ENCODE measurements around the gene OR1D5. TPM values are rescaled to one million over a fixed set of nuclear protein-coding genes. Genes with fewer than 3 reads are reported as not detected.

The OR1D5 gene
- total RNA-seq, 2 donors from 2014 or later: not detected

DNA sequence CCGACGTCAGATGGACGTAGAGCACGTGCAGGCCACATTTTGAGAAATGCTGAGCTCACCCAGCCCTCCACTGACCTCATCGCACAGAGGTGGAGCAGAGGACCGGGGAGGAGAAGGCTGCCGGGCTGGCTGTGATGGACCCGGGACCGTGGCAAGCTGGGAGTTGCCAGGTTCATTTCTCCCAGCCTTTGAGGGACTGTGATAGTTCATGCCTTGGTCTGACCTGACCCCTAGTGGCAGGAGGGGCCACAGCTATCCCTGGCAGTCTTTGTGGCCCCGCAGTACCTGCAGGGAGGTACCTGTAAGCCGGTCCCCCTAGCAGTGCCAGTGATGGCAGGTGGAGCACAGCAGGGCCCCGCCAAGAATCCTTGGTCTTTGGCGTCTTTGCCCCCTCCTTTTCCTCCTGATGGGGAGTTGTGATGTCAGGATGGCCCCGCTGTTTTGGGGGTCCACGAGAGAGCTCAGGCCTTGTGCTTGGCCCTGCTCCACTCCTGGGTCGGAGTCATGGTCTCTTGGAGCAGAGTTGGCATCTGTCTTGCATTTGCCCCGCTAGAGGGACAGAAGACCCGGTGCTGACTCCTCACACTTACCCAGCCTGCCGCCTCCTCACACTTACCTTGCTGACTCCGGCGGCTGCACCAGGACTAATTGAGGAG is 50.4 kb downstream of the OR1D5 start:
- TF ChIP-seq, protein P1, sequence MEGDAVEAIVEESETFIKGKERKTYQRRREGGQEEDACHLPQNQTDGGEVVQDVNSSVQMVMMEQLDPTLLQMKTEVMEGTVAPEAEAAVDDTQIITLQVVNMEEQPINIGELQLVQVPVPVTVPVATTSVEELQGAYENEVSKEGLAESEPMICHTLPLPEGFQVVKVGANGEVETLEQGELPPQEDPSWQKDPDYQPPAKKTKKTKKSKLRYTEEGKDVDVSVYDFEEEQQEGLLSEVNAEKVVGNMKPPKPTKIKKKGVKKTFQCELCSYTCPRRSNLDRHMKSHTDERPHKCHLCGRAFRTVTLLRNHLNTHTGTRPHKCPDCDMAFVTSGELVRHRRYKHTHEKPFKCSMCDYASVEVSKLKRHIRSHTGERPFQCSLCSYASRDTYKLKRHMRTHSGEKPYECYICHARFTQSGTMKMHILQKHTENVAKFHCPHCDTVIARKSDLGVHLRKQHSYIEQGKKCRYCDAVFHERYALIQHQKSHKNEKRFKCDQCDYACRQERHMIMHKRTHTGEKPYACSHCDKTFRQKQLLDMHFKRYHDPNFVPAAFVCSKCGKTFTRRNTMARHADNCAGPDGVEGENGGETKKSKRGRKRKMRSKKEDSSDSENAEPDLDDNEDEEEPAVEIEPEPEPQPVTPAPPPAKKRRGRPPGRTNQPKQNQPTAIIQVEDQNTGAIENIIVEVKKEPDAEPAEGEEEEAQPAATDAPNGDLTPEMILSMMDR (conservative IDR thresholded peaks at IDR 0.05): peak; percentile 95
- peak; percentile 96 for DNase-seq
- H3K4me1 Mint-ChIP-seq: no peaks in the 10 kb centered on the region
- Histone ChIP-seq H3K4me3 (ENCODE audit: low read length) (no peak overlapping the region), H3K9ac (ENCODE audit: extremely low read depth, low read length, poor library complexity, severe bottlenecking) (no peak overlapping the region), H3K27ac (ENCODE audit: low read depth, low read length) (no peak overlapping the region), H3K9me3 (ENCODE audit: control insufficient read depth, low read length) (no peaks in the 10 kb centered on the region), H3K27me3 (ENCODE audit: control insufficient read depth, insufficient read depth, low read length, poor library complexity, severe bottlenecking) (no peaks in the 10 kb centered on the region), H3K36me3 (ENCODE audit: control insufficient read depth, insufficient read depth, low read length) (no peaks in the 10 kb centered on the region), H3K4me1 (ENCODE audit: control insufficient read depth, insufficient read depth, low read length) (no peaks in the 10 kb centered on the region)
- peaks cover 26% of the 10 kb centered on the region for H3K36me3 Mint-ChIP-seq (ENCODE audit: low read depth)
- H3K9me3 Mint-ChIP-seq: no peaks in the 10 kb centered on the region
- no peaks in the 10 kb centered on the region for H3K27me3 Mint-ChIP-seq (ENCODE audit: insufficient read depth)
- peak overlapping the region; percentile 35 for H3K27ac Mint-ChIP-seq
- 74 to 81% methylated on average over 9 to 21 of the region's 21 CpGs for WGBS, 2 experiments (ENCODE audit: insufficient coverage in 1 of 2, insufficient read length in 1 of 2)
- H3K4me3 Mint-ChIP-seq: no peak overlapping the region

Other genes with a start within 250 kb of the OR1D5 start
- not detected for gene OR1D2, start 40.8 kb upstream of the OR1D5 start, total RNA-seq
- gene OR1G1, start 63.9 kb upstream of the OR1D5 start, total RNA-seq: not detected
- not detected for gene OR1A2, start 133.9 kb upstream of the OR1D5 start, total RNA-seq
- not detected for gene OR1A1, start 144.1 kb upstream of the OR1D5 start, total RNA-seq
- gene OR3A1, start 234.8 kb upstream of the OR1D5 start, total RNA-seq: not detected

All from endodermal cell (in vitro differentiated cells).